ENCODE measurements around the gene COL20A1. TPM values are rescaled to one million over a fixed set of nuclear protein-coding genes. Genes with fewer than 3 reads are reported as not detected.

COL20A1 gene
- total and polyA plus RNA-seq, 2 of the 13 experiments (the other 11 are each of a cell fraction or from before 2014, with no cell fraction given), result not detected

- 0 out of 2 replicates have a peak, but pooled peaks have one; percentile 52 for TF ChIP-seq ZSCAN25 (CRISPR knock-in tag; IDR thresholded peaks at IDR 0.05)
- TF ChIP-seq ATF4 (CRISPR knock-in tag; IDR thresholded peaks at IDR 0.05), result no peak
- no peak for TF ChIP-seq GABPA (IDR thresholded peaks at IDR 0.05; ENCODE audit: low read depth, low read length)
- no peak for TF ChIP-seq GABPA (CRISPR knock-in tag; IDR thresholded peaks at IDR 0.05; ENCODE audit: low read depth)
- TF ChIP-seq THAP8 (CRISPR knock-in tag; IDR thresholded peaks at IDR 0.05; ENCODE audit: borderline replicate concordance), result no peak
- TF ChIP-seq MAX (IDR thresholded peaks at IDR 0.05), result peak; percentile 66
- TF ChIP-seq ZSCAN21 (CRISPR knock-in tag; IDR thresholded peaks at IDR 0.05; ENCODE audit: borderline replicate concordance), result peak; percentile 20; the same call in 1 of the 2 replicates
- TF ChIP-seq MTA1 (CRISPR knock-in tag; IDR thresholded peaks at IDR 0.05; ENCODE audit: borderline replicate concordance), result peak; percentile 42; the same call in 1 of the 2 replicates
- TF ChIP-seq FOXC1 (CRISPR knock-in tag; IDR thresholded peaks at IDR 0.05; ENCODE audit: borderline replicate concordance), result 0 out of 2 replicates have a peak, but pooled peaks have one; percentile 23
- peak; percentile 81 for TF ChIP-seq NR2C2 (CRISPR knock-in tag; IDR thresholded peaks at IDR 0.05; ENCODE audit: borderline replicate concordance)
- no peak for TF ChIP-seq NR2F2 (IDR thresholded peaks at IDR 0.05; ENCODE audit: borderline replicate concordance, low read depth)
- no peak for TF ChIP-seq TBP (CRISPR knock-in tag; IDR thresholded peaks at IDR 0.05)
- no peak for TF ChIP-seq SOX6 (IDR thresholded peaks at IDR 0.05)
- TF ChIP-seq SOX6 (CRISPR knock-in tag; IDR thresholded peaks at IDR 0.05), result peak; percentile 25; the same call in 1 of the 2 replicates
- TF ChIP-seq ZNF788 (CRISPR knock-in tag; IDR thresholded peaks at IDR 0.05; ENCODE audit: borderline replicate concordance), result no peak
- peak; percentile 98 for TF ChIP-seq ZNF281 (CRISPR knock-in tag; IDR thresholded peaks at IDR 0.05; ENCODE audit: borderline replicate concordance)
- no peak for TF ChIP-seq ZNF280B (CRISPR knock-in tag; IDR thresholded peaks at IDR 0.05; ENCODE audit: borderline replicate concordance)
- TF ChIP-seq REPIN1 (CRISPR knock-in tag; IDR thresholded peaks at IDR 0.05; ENCODE audit: borderline replicate concordance, low read depth), result peak; percentile 77
- no peak for TF ChIP-seq ZNF34 (CRISPR knock-in tag; IDR thresholded peaks at IDR 0.05; ENCODE audit: borderline replicate concordance)
- TF ChIP-seq RNF2 (conservative IDR thresholded peaks at IDR 0.05; ENCODE audit: low read depth), result 0 out of 2 replicates have a peak, but pooled peaks have one; percentile 23
- TF ChIP-seq SALL1 (CRISPR knock-in tag; IDR thresholded peaks at IDR 0.05), result peak; percentile 58
- no peak for TF ChIP-seq ZFP37 (CRISPR knock-in tag; IDR thresholded peaks at IDR 0.05; ENCODE audit: borderline replicate concordance)
- TF ChIP-seq NFE2L1 (CRISPR knock-in tag; IDR thresholded peaks at IDR 0.05; ENCODE audit: borderline replicate concordance), result no peak
- TF ChIP-seq ZNF724P (CRISPR knock-in tag; IDR thresholded peaks at IDR 0.05; ENCODE audit: borderline replicate concordance), result no peak
These were observed 84.4 kb downstream of the COL20A1 start (continued) for GRCh38 chr20:63377256-63377941.
